ENCODE measurements around the gene BFSP1.

The BFSP1 gene

DNA sequence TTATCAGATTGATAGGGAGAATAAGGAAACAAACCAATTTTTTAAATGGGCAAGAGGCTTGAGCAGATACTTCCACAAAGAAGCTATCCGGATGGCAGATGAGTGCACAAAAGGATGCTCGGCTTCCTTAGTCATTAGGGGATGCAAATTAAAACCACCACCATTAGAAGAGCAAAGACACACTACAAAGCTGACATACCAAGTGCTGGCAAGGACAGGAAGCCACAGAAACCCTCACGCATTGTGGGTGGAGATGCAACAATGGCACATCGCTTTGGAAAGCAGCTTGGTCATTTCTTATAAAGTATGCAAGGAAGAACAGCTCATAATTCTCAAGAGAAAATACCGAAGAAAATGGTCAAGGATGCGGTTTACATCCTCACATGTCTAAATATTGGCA is 19.8 kb downstream of the BFSP1 start (continued):
- TF ChIP-seq, protein P1, sequence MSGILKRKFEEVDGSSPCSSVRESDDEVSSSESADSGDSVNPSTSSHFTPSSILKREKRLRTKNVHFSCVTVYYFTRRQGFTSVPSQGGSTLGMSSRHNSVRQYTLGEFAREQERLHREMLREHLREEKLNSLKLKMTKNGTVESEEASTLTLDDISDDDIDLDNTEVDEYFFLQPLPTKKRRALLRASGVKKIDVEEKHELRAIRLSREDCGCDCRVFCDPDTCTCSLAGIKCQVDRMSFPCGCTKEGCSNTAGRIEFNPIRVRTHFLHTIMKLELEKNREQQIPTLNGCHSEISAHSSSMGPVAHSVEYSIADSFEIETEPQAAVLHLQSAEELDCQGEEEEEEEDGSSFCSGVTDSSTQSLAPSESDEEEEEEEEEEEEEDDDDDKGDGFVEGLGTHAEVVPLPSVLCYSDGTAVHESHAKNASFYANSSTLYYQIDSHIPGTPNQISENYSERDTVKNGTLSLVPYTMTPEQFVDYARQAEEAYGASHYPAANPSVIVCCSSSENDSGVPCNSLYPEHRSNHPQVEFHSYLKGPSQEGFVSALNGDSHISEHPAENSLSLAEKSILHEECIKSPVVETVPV (CRISPR knock-in tag; IDR thresholded peaks at IDR 0.05) = no peak

DNA sequence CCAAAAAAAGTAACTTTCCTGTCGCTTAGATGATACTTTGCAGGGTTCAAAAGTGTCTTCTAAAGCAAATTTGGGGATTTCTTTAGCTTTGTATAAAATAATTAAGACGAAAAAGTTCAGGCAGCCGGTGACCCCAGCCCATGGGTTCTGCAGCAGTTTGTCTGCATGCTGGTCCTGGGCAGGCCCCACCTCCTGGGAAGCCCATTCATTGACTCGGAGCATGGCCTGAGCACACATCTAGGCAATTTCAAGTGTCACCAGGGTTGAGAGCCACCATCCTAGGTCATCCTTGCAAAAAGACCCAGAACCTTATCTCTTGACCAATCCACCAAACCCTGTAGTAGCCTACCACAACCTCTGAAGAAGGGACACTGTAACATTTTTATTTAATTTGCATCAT is 20.6 kb downstream of the BFSP1 start:
- ATAC-seq = no peak
- TF ChIP-seq TCF4 (CRISPR knock-in tag; IDR thresholded peaks at IDR 0.05; ENCODE audit: borderline replicate concordance) = no peak
- TF ChIP-seq ESRRG (CRISPR knock-in tag; IDR thresholded peaks at IDR 0.05) = no peak
- TF ChIP-seq ZC3H10 (CRISPR knock-in tag; IDR thresholded peaks at IDR 0.05) = no peak
- TF ChIP-seq, protein P2, sequence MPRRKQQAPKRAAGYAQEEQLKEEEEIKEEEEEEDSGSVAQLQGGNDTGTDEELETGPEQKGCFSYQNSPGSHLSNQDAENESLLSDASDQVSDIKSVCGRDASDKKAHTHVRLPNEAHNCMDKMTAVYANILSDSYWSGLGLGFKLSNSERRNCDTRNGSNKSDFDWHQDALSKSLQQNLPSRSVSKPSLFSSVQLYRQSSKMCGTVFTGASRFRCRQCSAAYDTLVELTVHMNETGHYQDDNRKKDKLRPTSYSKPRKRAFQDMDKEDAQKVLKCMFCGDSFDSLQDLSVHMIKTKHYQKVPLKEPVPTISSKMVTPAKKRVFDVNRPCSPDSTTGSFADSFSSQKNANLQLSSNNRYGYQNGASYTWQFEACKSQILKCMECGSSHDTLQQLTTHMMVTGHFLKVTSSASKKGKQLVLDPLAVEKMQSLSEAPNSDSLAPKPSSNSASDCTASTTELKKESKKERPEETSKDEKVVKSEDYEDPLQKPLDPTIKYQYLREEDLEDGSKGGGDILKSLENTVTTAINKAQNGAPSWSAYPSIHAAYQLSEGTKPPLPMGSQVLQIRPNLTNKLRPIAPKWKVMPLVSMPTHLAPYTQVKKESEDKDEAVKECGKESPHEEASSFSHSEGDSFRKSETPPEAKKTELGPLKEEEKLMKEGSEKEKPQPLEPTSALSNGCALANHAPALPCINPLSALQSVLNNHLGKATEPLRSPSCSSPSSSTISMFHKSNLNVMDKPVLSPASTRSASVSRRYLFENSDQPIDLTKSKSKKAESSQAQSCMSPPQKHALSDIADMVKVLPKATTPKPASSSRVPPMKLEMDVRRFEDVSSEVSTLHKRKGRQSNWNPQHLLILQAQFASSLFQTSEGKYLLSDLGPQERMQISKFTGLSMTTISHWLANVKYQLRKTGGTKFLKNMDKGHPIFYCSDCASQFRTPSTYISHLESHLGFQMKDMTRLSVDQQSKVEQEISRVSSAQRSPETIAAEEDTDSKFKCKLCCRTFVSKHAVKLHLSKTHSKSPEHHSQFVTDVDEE (CRISPR knock-in tag; IDR thresholded peaks at IDR 0.05) = no peak
- no peak for TF ChIP-seq TOX (CRISPR knock-in tag; IDR thresholded peaks at IDR 0.05; ENCODE audit: borderline replicate concordance)
- no peak for TF ChIP-seq ZFP30 (CRISPR knock-in tag; IDR thresholded peaks at IDR 0.05)
- TF ChIP-seq ZNF8 (CRISPR knock-in tag; IDR thresholded peaks at IDR 0.05) = no peak
- TF ChIP-seq, protein P3, sequence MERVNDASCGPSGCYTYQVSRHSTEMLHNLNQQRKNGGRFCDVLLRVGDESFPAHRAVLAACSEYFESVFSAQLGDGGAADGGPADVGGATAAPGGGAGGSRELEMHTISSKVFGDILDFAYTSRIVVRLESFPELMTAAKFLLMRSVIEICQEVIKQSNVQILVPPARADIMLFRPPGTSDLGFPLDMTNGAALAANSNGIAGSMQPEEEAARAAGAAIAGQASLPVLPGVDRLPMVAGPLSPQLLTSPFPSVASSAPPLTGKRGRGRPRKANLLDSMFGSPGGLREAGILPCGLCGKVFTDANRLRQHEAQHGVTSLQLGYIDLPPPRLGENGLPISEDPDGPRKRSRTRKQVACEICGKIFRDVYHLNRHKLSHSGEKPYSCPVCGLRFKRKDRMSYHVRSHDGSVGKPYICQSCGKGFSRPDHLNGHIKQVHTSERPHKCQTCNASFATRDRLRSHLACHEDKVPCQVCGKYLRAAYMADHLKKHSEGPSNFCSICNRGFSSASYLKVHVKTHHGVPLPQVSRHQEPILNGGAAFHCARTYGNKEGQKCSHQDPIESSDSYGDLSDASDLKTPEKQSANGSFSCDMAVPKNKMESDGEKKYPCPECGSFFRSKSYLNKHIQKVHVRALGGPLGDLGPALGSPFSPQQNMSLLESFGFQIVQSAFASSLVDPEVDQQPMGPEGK (CRISPR knock-in tag; IDR thresholded peaks at IDR 0.05; ENCODE audit: borderline replicate concordance) = no peak
- TF ChIP-seq ARNTL (CRISPR knock-in tag; IDR thresholded peaks at IDR 0.05; ENCODE audit: borderline replicate concordance, low read depth) = no peak
- TF ChIP-seq, protein P4, sequence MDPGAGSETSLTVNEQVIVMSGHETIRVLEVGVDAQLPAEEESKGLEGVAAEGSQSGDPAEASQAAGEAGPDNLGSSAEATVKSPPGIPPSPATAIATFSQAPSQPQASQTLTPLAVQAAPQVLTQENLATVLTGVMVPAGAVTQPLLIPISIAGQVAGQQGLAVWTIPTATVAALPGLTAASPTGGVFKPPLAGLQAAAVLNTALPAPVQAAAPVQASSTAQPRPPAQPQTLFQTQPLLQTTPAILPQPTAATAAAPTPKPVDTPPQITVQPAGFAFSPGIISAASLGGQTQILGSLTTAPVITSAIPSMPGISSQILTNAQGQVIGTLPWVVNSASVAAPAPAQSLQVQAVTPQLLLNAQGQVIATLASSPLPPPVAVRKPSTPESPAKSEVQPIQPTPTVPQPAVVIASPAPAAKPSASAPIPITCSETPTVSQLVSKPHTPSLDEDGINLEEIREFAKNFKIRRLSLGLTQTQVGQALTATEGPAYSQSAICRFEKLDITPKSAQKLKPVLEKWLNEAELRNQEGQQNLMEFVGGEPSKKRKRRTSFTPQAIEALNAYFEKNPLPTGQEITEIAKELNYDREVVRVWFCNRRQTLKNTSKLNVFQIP (CRISPR knock-in tag; IDR thresholded peaks at IDR 0.05; ENCODE audit: borderline replicate concordance, low read depth) = no peak

DNA sequence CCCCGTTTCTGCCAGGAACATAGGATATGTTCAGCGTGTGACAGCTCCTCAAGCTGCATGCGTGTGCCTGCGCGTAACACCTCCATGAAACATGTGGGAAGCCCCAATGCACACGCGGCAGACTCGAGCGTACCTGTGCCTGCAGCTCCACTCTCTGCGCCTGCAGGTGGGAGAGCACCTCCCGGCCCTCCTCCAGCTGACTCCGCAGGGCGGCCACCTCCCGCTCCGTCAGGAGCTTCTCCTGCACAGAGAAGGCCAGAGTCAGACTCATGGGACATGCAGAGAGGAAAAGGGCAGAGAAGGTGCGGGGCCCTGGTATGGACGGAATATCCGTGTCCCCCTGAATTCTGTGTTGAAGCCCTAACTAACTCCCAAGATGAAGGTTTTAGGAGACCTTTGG is 22.4 kb downstream of the BFSP1 start:
- ATAC-seq = no peak
- TF ChIP-seq, protein P5, sequence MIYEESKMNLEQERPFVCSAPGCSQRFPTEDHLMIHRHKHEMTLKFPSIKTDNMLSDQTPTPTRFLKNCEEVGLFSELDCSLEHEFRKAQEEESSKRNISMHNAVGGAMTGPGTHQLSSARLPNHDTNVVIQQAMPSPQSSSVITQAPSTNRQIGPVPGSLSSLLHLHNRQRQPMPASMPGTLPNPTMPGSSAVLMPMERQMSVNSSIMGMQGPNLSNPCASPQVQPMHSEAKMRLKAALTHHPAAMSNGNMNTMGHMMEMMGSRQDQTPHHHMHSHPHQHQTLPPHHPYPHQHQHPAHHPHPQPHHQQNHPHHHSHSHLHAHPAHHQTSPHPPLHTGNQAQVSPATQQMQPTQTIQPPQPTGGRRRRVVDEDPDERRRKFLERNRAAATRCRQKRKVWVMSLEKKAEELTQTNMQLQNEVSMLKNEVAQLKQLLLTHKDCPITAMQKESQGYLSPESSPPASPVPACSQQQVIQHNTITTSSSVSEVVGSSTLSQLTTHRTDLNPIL (CRISPR knock-in tag; IDR thresholded peaks at IDR 0.05; ENCODE audit: low read depth) = no peak
- TF ChIP-seq CSDC2 (CRISPR knock-in tag; IDR thresholded peaks at IDR 0.05) (no peak), TCF4 (CRISPR knock-in tag; IDR thresholded peaks at IDR 0.05; ENCODE audit: borderline replicate concordance) (no peak), ZFP30 (CRISPR knock-in tag; IDR thresholded peaks at IDR 0.05) (no peak), ISL1 (CRISPR knock-in tag; IDR thresholded peaks at IDR 0.05) (no peak), OSR1 (CRISPR knock-in tag; IDR thresholded peaks at IDR 0.05) (no peak), ESRRG (CRISPR knock-in tag; IDR thresholded peaks at IDR 0.05) (no peak), TOX (CRISPR knock-in tag; IDR thresholded peaks at IDR 0.05; ENCODE audit: borderline replicate concordance) (no peak)
- TF ChIP-seq, protein P3 (CRISPR knock-in tag; IDR thresholded peaks at IDR 0.05; ENCODE audit: borderline replicate concordance) = no peak
- TF ChIP-seq, protein P4 (CRISPR knock-in tag; IDR thresholded peaks at IDR 0.05; ENCODE audit: borderline replicate concordance, low read depth) = no peak

Data from SK-N-SH treated with all-trans-retinoic acid at 6 μM for 48 hours (cell line).